ENCODE data around the gene EREG. TPM values are rescaled to one million over a fixed set of nuclear protein-coding genes. Genes with fewer than 3 reads are reported as not detected.

Gene EREG
- total and polyA plus RNA-seq, 2 of the 8 experiments (the other 6 are each of a cell fraction or from before 2014, with no cell fraction given), result not detected

- TF ChIP-seq EZH2 (IDR thresholded peaks at IDR 0.05; ENCODE audit: low read depth, low read length, severe bottlenecking) (no peak), SIRT6 (IDR thresholded peaks at IDR 0.05; ENCODE audit: low read length) (no peak), YY1 (IDR thresholded peaks at IDR 0.05; ENCODE audit: low read depth, low read length) (no peak), SRF (IDR thresholded peaks at IDR 0.05; ENCODE audit: low read depth, low read length) (no peak), GTF2F1 (IDR thresholded peaks at IDR 0.05; ENCODE audit: borderline replicate concordance, low read depth, low read length) (no peak), SP1 (IDR thresholded peaks at IDR 0.05; ENCODE audit: low read depth, low read length) (no peak), RNF2 (IDR thresholded peaks at IDR 0.05; ENCODE audit: borderline replicate concordance, low read depth, low read length, missing control alignments, poor library complexity, severe bottlenecking) (no peak)
Observed at GRCh38 chr4:74418063-74418670, 53.2 kb downstream of the EREG start (continued).
